WTC11 (cell line): Measurements from ENCODE around the gene DDAH2. TPM values are rescaled to one million over a fixed set of nuclear protein-coding genes. Genes with fewer than 3 reads are reported as not detected.

Source experiments
- ATAC-seq: fragments of 200-7000 bp; cut with Tn5 transposase; 2 replicates; pipeline ENCODE4 v1.10.0; 2021; ENCODE audit warnings: mild to moderate bottlenecking, moderate library complexity
- CTCF ChIA-PET: fragments of 300-600 bp; sonication (Branson Sonifier 250); formaldehyde crosslinking; loops from one replicate; lab custom pipeline; 2021; ENCODE audit warnings: antibody characterized with exemption; lab: Charles Lee
- POLR2A ChIA-PET: fragments of 350-600 bp; sonication (Branson Sonifier 250); formaldehyde crosslinking; loops from one replicate; lab custom pipeline; 2021; ENCODE audit warnings: antibody characterized with exemption; lab: Charles Lee
- DNase-seq: peaks from one replicate; pipeline ENCODE4 v3.0.0; 2021; ENCODE audit warnings: low spot score
- H3K27ac Mint-ChIP-seq: 2 replicates; pipeline ENCODE4 v1.8.0; 2021; ENCODE audit warnings: mixed read lengths
- H3K27me3 Mint-ChIP-seq: 2 replicates; pipeline ENCODE4 v1.8.0; 2021; ENCODE audit warnings: low read depth, mild to moderate bottlenecking, moderate library complexity, mixed read lengths
- H3K36me3 Mint-ChIP-seq: 2 replicates; pipeline ENCODE4 v1.8.0; 2021; ENCODE audit warnings: mixed read lengths
- H3K4me1 Mint-ChIP-seq: 2 replicates; pipeline ENCODE4 v1.8.0; 2022; ENCODE audit warnings: mixed read lengths
- H3K4me3 Mint-ChIP-seq: 2 replicates; pipeline ENCODE4 v1.8.0; 2021; ENCODE audit warnings: mild to moderate bottlenecking, moderate library complexity, mixed read lengths
- H3K9me3 Mint-ChIP-seq: 2 replicates; pipeline ENCODE4 v1.8.0; 2021; ENCODE audit warnings: mixed read lengths
- CBFB ChIP-seq: sonication (generic); formaldehyde crosslinking; IDR thresholded peaks from 2 replicates; pipeline ENCODE4 v1.8.1; 2022; ENCODE audit warnings: mild to moderate bottlenecking, low read depth, missing genetic modification reagents
- CREB1 ChIP-seq: sonication (generic); formaldehyde crosslinking; IDR thresholded peaks from 2 replicates; pipeline ENCODE4 v1.8.0; 2023; ENCODE audit warnings: mild to moderate bottlenecking, missing genetic modification reagents
- ELF4 ChIP-seq: sonication (generic); formaldehyde crosslinking; IDR thresholded peaks from 2 replicates; pipeline ENCODE4 v1.8.1; 2022; ENCODE audit warnings: low read depth, mild to moderate bottlenecking, moderate library complexity, missing genetic modification reagents
- ESRRA ChIP-seq: sonication (generic); formaldehyde crosslinking; IDR thresholded peaks from 2 replicates; pipeline ENCODE4 v1.8.1; 2022; ENCODE audit warnings: mild to moderate bottlenecking, missing genetic modification reagents, borderline replicate concordance
- ETV6 ChIP-seq: sonication (generic); formaldehyde crosslinking; IDR thresholded peaks from 2 replicates; pipeline ENCODE4 v1.8.1; 2022; ENCODE audit warnings: mild to moderate bottlenecking, missing genetic modification reagents
- GABPB1 ChIP-seq: sonication (generic); formaldehyde crosslinking; IDR thresholded peaks from 2 replicates; pipeline ENCODE4 v1.8.1; 2023; ENCODE audit warnings: mild to moderate bottlenecking, missing genetic modification reagents
- MXD4 ChIP-seq: fragments of 250-450 bp; sonication (Bioruptor Pico); IDR thresholded peaks from 2 replicates; pipeline ENCODE4 v1.8.0; 2021; ENCODE audit warnings: mild to moderate bottlenecking, moderate library complexity, borderline replicate concordance
- RORB ChIP-seq: fragments of 250-450 bp; sonication (Bioruptor Pico); IDR thresholded peaks from 2 replicates; pipeline ENCODE4 v1.9.0; 2021; ENCODE audit warnings: mild to moderate bottlenecking
- TEAD1 ChIP-seq: sonication (generic); formaldehyde crosslinking; IDR thresholded peaks from 2 replicates; pipeline ENCODE4 v1.8.0; 2022; ENCODE audit warnings: mild to moderate bottlenecking, missing genetic modification reagents
- TEAD4 ChIP-seq: sonication (generic); formaldehyde crosslinking; IDR thresholded peaks from 2 replicates; pipeline ENCODE4 v1.8.0; 2022; ENCODE audit warnings: mild to moderate bottlenecking, missing genetic modification reagents
- TP53 ChIP-seq: sonication (generic); formaldehyde crosslinking; IDR thresholded peaks from 2 replicates; pipeline ENCODE4 v1.8.1; 2023; ENCODE audit warnings: mild to moderate bottlenecking, missing genetic modification reagents
- ZNF138 ChIP-seq: sonication (generic); formaldehyde crosslinking; conservative IDR thresholded peaks from 2 replicates; pipeline ENCODE4 v1.8.1; 2022; ENCODE audit warnings: mild to moderate bottlenecking, moderate library complexity, missing genetic modification reagents
- ZNF396 ChIP-seq: fragments of 250-450 bp; sonication (Bioruptor Pico); IDR thresholded peaks from 2 replicates; pipeline ENCODE4 v1.8.0; 2021; ENCODE audit warnings: mild to moderate bottlenecking, moderate library complexity, borderline replicate concordance
- ZNF671 ChIP-seq: fragments of 250-450 bp; sonication (Bioruptor Pico); IDR thresholded peaks from 2 replicates; pipeline ENCODE4 v1.8.0; 2021; ENCODE audit warnings: mild to moderate bottlenecking
- total RNA-seq: library from RNA; stranded (reverse); gene quantifications from 3 replicates; pipeline ENCODE4 v1.2.3, GENCODE V29; 2021
- TF ChIP-seq, protein P1 (sequence below): sonication (generic); formaldehyde crosslinking; IDR thresholded peaks from 2 replicates; pipeline ENCODE4 v1.8.0; 2022; ENCODE audit warnings: missing genetic modification reagents
- TF ChIP-seq, protein P2 (sequence below): sonication (generic); formaldehyde crosslinking; IDR thresholded peaks from 2 replicates; pipeline ENCODE4 v1.8.1; 2022; ENCODE audit warnings: mild to moderate bottlenecking, missing genetic modification reagents, moderate library complexity, borderline replicate concordance
- TF ChIP-seq, protein P3 (sequence below): sonication (generic); formaldehyde crosslinking; IDR thresholded peaks from 2 replicates; pipeline ENCODE4 v1.8.0; 2022; ENCODE audit warnings: mild to moderate bottlenecking, missing genetic modification reagents
- TF ChIP-seq, protein P4 (sequence below): fragments of 250-450 bp; sonication (Bioruptor Pico); IDR thresholded peaks from 2 replicates; pipeline ENCODE4 v1.9.0; 2021; ENCODE audit warnings: moderate library complexity, mild to moderate bottlenecking, inconsistent platforms, borderline replicate concordance

Gene DDAH2
- total RNA-seq, 1 experiment from 2014 or later, result 67.3 TPM

DNA sequence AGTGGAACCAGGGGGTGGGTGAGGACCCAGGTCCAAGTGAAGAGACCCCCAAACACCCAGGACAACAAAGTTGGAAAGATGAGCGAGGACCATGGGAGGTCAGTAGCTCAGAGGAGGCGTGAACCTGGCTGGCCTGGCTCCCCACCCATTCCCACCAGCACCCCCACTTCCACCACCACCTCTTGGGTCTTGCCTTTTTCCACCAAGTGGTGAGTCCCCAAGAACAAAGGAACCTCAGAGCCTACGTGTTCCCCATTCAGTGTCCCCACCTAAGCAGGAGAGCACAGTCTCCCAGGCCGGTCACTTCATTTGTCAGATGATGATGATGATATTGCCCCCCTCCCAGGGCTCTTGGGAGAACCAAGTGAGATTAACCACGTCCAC, 48.6 kb upstream of the DDAH2 start:
- POLR2A ChIA-PET, result interaction anchor here (1.5 kb wide), 1 partner anchor 36 kb away, joined by 4 read pairs; no protein-coding TSS in a partner anchor
- TF ChIP-seq, protein P1, sequence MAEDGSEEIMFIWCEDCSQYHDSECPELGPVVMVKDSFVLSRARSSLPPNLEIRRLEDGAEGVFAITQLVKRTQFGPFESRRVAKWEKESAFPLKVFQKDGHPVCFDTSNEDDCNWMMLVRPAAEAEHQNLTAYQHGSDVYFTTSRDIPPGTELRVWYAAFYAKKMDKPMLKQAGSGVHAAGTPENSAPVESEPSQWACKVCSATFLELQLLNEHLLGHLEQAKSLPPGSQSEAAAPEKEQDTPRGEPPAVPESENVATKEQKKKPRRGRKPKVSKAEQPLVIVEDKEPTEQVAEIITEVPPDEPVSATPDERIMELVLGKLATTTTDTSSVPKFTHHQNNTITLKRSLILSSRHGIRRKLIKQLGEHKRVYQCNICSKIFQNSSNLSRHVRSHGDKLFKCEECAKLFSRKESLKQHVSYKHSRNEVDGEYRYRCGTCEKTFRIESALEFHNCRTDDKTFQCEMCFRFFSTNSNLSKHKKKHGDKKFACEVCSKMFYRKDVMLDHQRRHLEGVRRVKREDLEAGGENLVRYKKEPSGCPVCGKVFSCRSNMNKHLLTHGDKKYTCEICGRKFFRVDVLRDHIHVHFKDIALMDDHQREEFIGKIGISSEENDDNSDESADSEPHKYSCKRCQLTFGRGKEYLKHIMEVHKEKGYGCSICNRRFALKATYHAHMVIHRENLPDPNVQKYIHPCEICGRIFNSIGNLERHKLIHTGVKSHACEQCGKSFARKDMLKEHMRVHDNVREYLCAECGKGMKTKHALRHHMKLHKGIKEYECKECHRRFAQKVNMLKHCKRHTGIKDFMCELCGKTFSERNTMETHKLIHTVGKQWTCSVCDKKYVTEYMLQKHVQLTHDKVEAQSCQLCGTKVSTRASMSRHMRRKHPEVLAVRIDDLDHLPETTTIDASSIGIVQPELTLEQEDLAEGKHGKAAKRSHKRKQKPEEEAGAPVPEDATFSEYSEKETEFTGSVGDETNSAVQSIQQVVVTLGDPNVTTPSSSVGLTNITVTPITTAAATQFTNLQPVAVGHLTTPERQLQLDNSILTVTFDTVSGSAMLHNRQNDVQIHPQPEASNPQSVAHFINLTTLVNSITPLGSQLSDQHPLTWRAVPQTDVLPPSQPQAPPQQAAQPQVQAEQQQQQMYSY, result no peak
- TF ChIP-seq, all 79 proteins: peak for 0
- Mint-ChIP-seq H3K36me3 (peaks cover 12% of the 10 kb centered on the region), H3K9me3 (no peaks in the 10 kb centered on the region), H3K4me1 (0 out of 2 replicates have a peak, but pooled peaks cover 2% of the 10 kb centered on the region), H3K27me3 (no peaks in the 10 kb centered on the region), H3K27ac (peak overlapping the region; percentile 68; the same call in 1 of the 2 replicates), H3K4me3 (no peak overlapping the region)
- DNase-seq, result no peak
- ATAC-seq, result no peak
- CTCF ChIA-PET, result interaction anchor here (1.0 to 1.2 kb wide), 3 partner anchors 14 to 36 kb away, joined by 3 to 6 read pairs (median 5); partner anchors contain the start of gene LSM2

DNA sequence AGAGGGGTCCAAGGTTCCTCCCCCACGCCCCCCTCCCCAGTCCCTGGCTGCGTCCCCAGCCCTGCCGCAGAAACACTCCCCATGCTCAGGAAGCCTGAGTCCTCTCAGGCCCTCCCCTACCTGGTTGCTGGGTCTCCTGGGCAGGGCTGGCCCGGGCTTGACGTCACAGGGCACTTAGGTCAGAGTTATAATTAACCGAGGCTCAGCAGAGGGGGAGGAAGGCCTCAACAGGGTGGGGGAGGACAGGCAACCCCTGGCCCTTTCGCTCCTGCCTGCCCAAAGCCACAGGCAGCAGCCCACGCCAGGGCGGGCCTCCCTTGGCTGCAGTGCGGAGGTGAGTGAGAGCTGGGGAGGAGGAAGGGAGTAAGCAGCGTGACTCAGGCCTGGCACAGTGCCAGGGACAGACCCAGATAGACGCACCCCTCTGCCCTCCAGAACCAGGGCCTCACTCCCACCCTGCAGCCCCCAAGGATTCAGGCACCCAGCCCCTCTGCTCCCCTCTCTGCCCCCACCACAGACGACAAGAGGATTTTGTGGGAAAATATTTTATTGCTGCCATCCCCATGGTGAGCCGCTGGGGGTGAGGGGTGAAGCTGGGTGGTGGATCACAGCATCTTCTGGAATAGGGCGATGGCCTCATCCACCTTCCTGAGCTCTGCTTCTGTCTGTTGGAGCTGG, 48.0 kb upstream of the DDAH2 start, which contains the start of gene VWA7:
Gene VWA7, minus strand, starts transcription at position 340 of the 678 bp plus-strand sequence. CDS start 549 bp downstream, outside the sequence.
- H3K27ac Mint-ChIP-seq, result peak within 1 kb of the TSS; percentile 68; the same call in 1 of the 2 replicates
- no peaks in the 10 kb centered on the region for H3K27me3 Mint-ChIP-seq
- no peaks in the 10 kb centered on the region for H3K9me3 Mint-ChIP-seq
- ATAC-seq, result peak; percentile 44
- DNase-seq, result peak; percentile 35
- CTCF ChIA-PET, result interaction anchor here (0.9 to 1.2 kb wide), 4 partner anchors 14 to 37 kb away, joined by 3 to 6 read pairs (median 4); partner anchors contain the start of gene LSM2
- H3K36me3 Mint-ChIP-seq, result peaks cover 10% of the 10 kb centered on the region
- 0 out of 2 replicates have a peak, but pooled peaks cover 2% of the 10 kb centered on the region for H3K4me1 Mint-ChIP-seq
- TF ChIP-seq ESRRA (CRISPR knock-in tag), result no peak
- TF ChIP-seq GABPB1 (CRISPR knock-in tag), result peak; percentile 50; the same call in 1 of the 2 replicates
- no peak within 1 kb of the TSS for H3K4me3 Mint-ChIP-seq
- POLR2A ChIA-PET, result interaction anchor here (1.5 kb wide), 1 partner anchor 37 kb away, joined by 4 read pairs; no protein-coding TSS in a partner anchor

DNA sequence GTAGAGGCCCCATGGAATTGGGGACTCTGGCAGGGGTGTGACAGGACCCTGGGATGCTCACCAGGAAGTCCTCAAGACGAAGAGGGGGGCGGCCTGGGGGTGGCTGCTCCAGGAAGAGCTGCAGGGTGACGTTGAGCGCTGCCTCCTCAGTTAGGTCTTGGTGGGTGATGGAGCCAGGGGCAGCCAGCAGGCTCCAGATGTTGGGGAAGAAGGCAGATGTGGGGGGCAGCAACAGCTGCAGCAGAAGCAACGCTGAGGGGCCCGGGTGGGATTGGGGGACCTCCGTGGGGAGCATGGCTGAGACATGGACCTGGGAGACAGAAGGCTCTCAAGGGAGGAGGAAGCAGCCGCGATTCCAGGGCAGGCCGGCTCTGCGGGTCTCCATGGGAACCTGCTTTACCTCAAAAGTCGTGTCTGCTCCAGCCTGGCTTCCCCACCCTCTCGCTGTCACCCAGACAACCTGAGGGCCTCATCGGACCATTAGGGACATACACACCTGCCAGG, 47.4 kb upstream of the DDAH2 start:
- ATAC-seq (peak; percentile 9), DNase-seq (no peak)
- no peaks in the 10 kb centered on the region for H3K27me3 Mint-ChIP-seq
- ChIA-PET CTCF (interaction anchor here (0.9 to 1.2 kb wide), 2 partner anchors 15 to 38 kb away, joined by 3 read pairs; no protein-coding TSS in a partner anchor), POLR2A (no interaction called here)
- 0 out of 2 replicates have a peak, but pooled peaks have one; percentile 46 for TF ChIP-seq ZNF671 (CRISPR knock-in tag)
- TF ChIP-seq ZNF396 (CRISPR knock-in tag), result no peak
- no peak for TF ChIP-seq TEAD1 (CRISPR knock-in tag)
- peaks cover 10% of the 10 kb centered on the region for H3K36me3 Mint-ChIP-seq
- H3K4me1 Mint-ChIP-seq, result 0 out of 2 replicates have a peak, but pooled peaks cover 2% of the 10 kb centered on the region
- H3K4me3 Mint-ChIP-seq, result no peak overlapping the region
- 0 out of 2 replicates have a peak overlapping the region, but pooled peaks have one; percentile 27 for H3K27ac Mint-ChIP-seq
- H3K9me3 Mint-ChIP-seq, result no peaks in the 10 kb centered on the region

DNA sequence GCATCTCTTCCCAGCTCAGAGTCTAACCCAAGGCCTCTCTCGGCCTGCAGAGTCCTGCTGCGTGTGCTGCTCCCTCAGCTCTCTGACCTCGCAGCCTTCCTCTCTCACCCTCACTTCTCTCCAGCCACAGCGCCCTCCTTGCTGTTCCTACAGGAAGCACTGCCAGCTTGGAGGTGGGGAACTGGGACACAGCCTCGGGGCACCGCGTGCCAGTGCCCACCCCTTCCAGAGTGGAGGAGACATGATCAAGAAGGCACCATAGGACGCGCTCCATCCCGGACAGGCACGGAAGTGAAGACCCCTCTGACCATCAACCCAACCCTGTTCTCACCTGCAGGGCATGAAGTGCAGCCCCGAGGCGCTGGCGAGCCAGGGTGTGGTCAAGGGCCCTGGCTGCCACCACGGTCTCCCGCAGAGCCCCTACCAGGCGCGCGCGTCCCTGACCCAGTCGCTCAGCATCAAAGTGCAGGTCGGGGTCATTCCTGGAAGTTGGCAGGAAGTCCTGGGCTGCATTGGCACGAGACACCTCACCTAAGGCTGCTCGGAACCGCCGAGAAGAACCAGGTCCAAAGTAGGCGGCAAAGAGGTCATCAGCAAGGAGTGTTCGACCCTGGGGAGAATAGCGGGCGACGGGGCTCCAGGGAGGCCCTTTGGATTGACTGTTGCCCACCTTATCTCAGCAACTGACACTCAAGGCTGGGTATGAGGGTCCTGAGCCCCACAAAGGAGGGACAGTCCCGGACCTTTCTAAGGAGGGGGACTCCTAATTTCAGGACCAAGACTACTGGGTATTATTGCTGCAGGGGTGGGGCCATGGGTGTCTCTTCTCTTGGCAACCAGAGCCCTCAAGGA, 46.8 kb upstream of the DDAH2 start:
- peaks cover 6% of the 10 kb centered on the region for H3K36me3 Mint-ChIP-seq
- no peak for DNase-seq
- ChIA-PET CTCF (interaction anchor here (0.8 to 1.4 kb wide), 7 partner anchors 10 to 95 kb away, joined by 3 to 10 read pairs (median 5); partner anchors contain the start of genes DDAH2, LY6G5C and VARS1), POLR2A (interaction anchor here (1.2 kb wide), 1 partner anchor 15 kb away, joined by 3 read pairs; no protein-coding TSS in a partner anchor)
- H3K9me3 Mint-ChIP-seq, result no peaks in the 10 kb centered on the region
- 0 out of 2 replicates have a peak, but pooled peaks cover 2% of the 10 kb centered on the region for H3K4me1 Mint-ChIP-seq
- peak overlapping the region; percentile 36 for H3K27ac Mint-ChIP-seq
- no peaks in the 10 kb centered on the region for H3K27me3 Mint-ChIP-seq
- ATAC-seq, result no peak
- H3K4me3 Mint-ChIP-seq, result no peak overlapping the region
- TF ChIP-seq ZNF138 (CRISPR knock-in tag), result no peak
- TF ChIP-seq, protein P2, sequence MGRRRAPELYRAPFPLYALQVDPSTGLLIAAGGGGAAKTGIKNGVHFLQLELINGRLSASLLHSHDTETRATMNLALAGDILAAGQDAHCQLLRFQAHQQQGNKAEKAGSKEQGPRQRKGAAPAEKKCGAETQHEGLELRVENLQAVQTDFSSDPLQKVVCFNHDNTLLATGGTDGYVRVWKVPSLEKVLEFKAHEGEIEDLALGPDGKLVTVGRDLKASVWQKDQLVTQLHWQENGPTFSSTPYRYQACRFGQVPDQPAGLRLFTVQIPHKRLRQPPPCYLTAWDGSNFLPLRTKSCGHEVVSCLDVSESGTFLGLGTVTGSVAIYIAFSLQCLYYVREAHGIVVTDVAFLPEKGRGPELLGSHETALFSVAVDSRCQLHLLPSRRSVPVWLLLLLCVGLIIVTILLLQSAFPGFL (CRISPR knock-in tag), result no peak
- TF ChIP-seq ELF4 (CRISPR knock-in tag), result no peak
- no peak for TF ChIP-seq ETV6
- TF ChIP-seq ZNF396 (CRISPR knock-in tag), result no peak
- TF ChIP-seq TEAD4 (CRISPR knock-in tag), result no peak
- TF ChIP-seq TP53 (CRISPR knock-in tag), result no peak
- TF ChIP-seq, protein P3, sequence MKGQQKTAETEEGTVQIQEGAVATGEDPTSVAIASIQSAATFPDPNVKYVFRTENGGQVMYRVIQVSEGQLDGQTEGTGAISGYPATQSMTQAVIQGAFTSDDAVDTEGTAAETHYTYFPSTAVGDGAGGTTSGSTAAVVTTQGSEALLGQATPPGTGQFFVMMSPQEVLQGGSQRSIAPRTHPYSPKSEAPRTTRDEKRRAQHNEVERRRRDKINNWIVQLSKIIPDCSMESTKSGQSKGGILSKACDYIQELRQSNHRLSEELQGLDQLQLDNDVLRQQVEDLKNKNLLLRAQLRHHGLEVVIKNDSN (CRISPR knock-in tag), result no peak
- no peak for TF ChIP-seq CBFB (CRISPR knock-in tag)
- TF ChIP-seq RORB (CRISPR knock-in tag), result no peak
- TF ChIP-seq, protein P4, sequence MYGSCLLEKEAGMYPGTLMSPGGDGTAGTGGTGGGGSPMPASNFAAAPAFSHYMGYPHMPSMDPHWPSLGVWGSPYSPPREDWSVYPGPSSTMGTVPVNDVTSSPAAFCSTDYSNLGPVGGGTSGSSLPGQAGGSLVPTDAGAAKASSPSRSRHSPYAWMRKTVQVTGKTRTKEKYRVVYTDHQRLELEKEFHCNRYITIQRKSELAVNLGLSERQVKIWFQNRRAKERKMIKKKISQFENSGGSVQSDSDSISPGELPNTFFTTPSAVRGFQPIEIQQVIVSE (CRISPR knock-in tag), result no peak
- no peak for TF ChIP-seq CREB1 (CRISPR knock-in tag)
- TF ChIP-seq MXD4 (CRISPR knock-in tag), result no peak
